HG03575 (cell line): Measurements from ENCODE around the gene RBFOX2.

Experiments
- ATAC-seq: cut with Tn5 transposase; IDR thresholded peaks from one replicate; pipeline ENCODE4 v1.9.1; 2021; ENCODE audit not compliant: unreplicated experiment, insufficient number of reproducible peaks, low FRiP score; ENCODE audit errors: extremely low read depth

The RBFOX2 gene

GRCh38 chr22:35860087-35860733 lies 168.4 kb downstream of the RBFOX2 start:
- no peak for ATAC-seq

- no peak for ATAC-seq
Measured at GRCh38 chr22:35854334-35854733, 174.3 kb downstream of the RBFOX2 start.

- no peak for ATAC-seq
Measured at GRCh38 chr22:35852076-35852475, 176.5 kb downstream of the RBFOX2 start.

- ATAC-seq: no peak
Measured at GRCh38 chr22:35850831-35851230, 177.8 kb downstream of the RBFOX2 start.

GRCh38 chr22:35846804-35847203 lies 181.8 kb downstream of the RBFOX2 start:
- no peak for ATAC-seq

GRCh38 chr22:35844886-35845285 lies 183.7 kb downstream of the RBFOX2 start:
- ATAC-seq: no peak

GRCh38 chr22:35842954-35843353 lies 185.7 kb downstream of the RBFOX2 start:
- ATAC-seq: no peak

- no peak for ATAC-seq
Measured at GRCh38 chr22:35842519-35842913, 186.1 kb downstream of the RBFOX2 start.

GRCh38 chr22:35841907-35842518 lies 186.6 kb downstream of the RBFOX2 start:
- ATAC-seq: no peak

GRCh38 chr22:35840302-35840739 lies 188.3 kb downstream of the RBFOX2 start:
- no peak for ATAC-seq

- ATAC-seq: no peak
Measured at GRCh38 chr22:35839841-35840301, 188.8 kb downstream of the RBFOX2 start.

GRCh38 chr22:35838855-35839576 lies 189.6 kb downstream of the RBFOX2 start:
- no peak for ATAC-seq

- no peak for ATAC-seq
Measured at GRCh38 chr22:35837101-35837727, 191.4 kb downstream of the RBFOX2 start.

- no peak for ATAC-seq
Measured at GRCh38 chr22:35835998-35836691, 192.5 kb downstream of the RBFOX2 start.

GRCh38 chr22:35835267-35835997 lies 193.2 kb downstream of the RBFOX2 start:
- ATAC-seq: no peak

GRCh38 chr22:35834061-35834460 lies 194.6 kb downstream of the RBFOX2 start:
- ATAC-seq: no peak

GRCh38 chr22:35830305-35830704 lies 198.3 kb downstream of the RBFOX2 start:
- no peak for ATAC-seq

GRCh38 chr22:35824256-35824655 lies 204.4 kb downstream of the RBFOX2 start:
- ATAC-seq: no peak
